GM12892 (cell line): ENCODE measurements around the gene CEP112.

Experiments
- POLR2A ChIP-seq: IDR thresholded peaks from 2 replicates; pipeline ENCODE4 v1.6.1; 2011; ENCODE audit warnings: low read depth, low read length, control low read depth
- POLR2AphosphoS5 ChIP-seq: IDR thresholded peaks from 2 replicates; pipeline ENCODE4 v1.6.1; 2011; ENCODE audit warnings: low read depth, low read length, control low read depth

GRCh38 chr17:65704731-65705130 lies 487.2 kb downstream of the CEP112 start:
- TF ChIP-seq POLR2AphosphoS5, result no peak
- no peak for TF ChIP-seq POLR2A
